Stimulated activated CD8-positive, alpha-beta memory T cell treated with anti-CD3 and anti-CD28 coated beads, Interleukin-12 subunit alpha, Interleukin-12 subunit beta, amount 100 ng/mL, for 24 hours (primary cell): ENCODE results near the gene GBGT1.
A peak's percentile ranks its signal among the peaks of the same experiment; 100 is the strongest.

Experiments
- DNase-seq: peaks from one replicate; pipeline ENCODE4 v3.0.0-alpha.2; 2020; ENCODE audit errors: extremely low read depth

The GBGT1 gene

GRCh38 chr9:133143639-133144141 lies 20.0 kb downstream of the GBGT1 start:
- no peak for DNase-seq

- no peak for DNase-seq
Measured at GRCh38 chr9:133142684-133143622, 20.8 kb downstream of the GBGT1 start.

- no peak for DNase-seq
Measured at GRCh38 chr9:133141833-133142595, 21.7 kb downstream of the GBGT1 start.

- DNase-seq: no peak
Measured at GRCh38 chr9:133140606-133141005, 23.1 kb downstream of the GBGT1 start.

- no peak for DNase-seq
Measured at GRCh38 chr9:133140174-133140505, 23.6 kb downstream of the GBGT1 start.

GRCh38 chr9:133139246-133140173 lies 24.2 kb downstream of the GBGT1 start:
- no peak for DNase-seq

- no peak for DNase-seq
Measured at GRCh38 chr9:133137451-133138231, 26.1 kb downstream of the GBGT1 start.

GRCh38 chr9:133135146-133135745 lies 28.5 kb downstream of the GBGT1 start:
- DNase-seq: no peak

GRCh38 chr9:133134388-133135145 lies 29.1 kb downstream of the GBGT1 start:
- no peak for DNase-seq

- peak; percentile 64 for DNase-seq
Measured at GRCh38 chr9:133133681-133134387, 29.9 kb downstream of the GBGT1 start.

- DNase-seq: no peak
Measured at GRCh38 chr9:133132174-133132573, 31.5 kb downstream of the GBGT1 start.

GRCh38 chr9:133131506-133131905 lies 32.2 kb downstream of the GBGT1 start:
- no peak for DNase-seq

GRCh38 chr9:133130685-133131244 lies 32.9 kb downstream of the GBGT1 start:
- no peak for DNase-seq

GRCh38 chr9:133129001-133129795 lies 34.5 kb downstream of the GBGT1 start:
- no peak for DNase-seq

- no peak for DNase-seq
Measured at GRCh38 chr9:133128152-133128551, 35.6 kb downstream of the GBGT1 start.

GRCh38 chr9:133127340-133127981 lies 36.3 kb downstream of the GBGT1 start:
- no peak for DNase-seq

- DNase-seq: no peak
Measured at GRCh38 chr9:133126697-133127339, 36.9 kb downstream of the GBGT1 start.
